Measurements from ENCODE around the gene EDA. TPM values are rescaled to one million over a fixed set of nuclear protein-coding genes. Genes with fewer than 3 reads are reported as not detected.

Gene EDA
- total RNA-seq, 5 donors from 2014 or later (not counting 1 experiment from before 2014, with no cell fraction given), result 5.0 to 12.1 (median 8.2) TPM

DNA sequence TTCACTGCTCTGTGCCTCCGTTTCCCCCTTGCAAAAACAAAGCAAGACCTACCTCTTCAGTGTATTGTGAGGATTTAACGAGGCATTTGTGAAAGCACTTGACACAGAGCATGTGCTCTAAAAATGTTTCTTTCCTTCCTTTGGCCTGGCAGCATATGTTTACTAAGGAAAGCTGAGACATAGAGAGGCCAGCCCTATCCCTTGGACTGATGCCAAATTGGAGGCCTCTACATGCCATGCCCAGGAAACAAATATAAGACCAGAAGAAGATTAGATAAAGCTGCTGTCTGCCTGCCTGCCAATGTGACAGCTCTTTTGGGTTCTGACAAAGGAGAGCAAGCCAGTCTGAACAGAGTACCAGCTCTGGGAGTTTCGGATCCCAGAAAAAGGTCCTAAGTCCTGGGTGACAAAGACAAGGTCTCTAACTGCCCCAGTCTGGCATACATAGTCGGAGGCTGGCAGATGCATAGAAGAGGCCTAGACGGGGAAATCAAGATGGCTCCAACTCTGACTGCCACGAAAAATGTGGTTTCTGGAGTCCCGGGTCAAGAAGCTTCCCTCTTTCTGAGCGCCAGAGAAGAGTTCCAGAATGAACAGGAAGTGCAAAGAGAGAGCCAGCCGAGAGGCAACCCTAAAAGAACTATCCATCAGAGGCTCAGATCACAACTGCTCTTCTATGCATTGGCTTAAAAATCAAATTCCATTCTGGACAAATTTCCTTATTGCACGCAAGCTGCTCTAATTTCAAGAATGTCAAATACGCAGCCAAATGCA, 472.1 kb downstream of the EDA start:
- Mint-ChIP-seq H3K27ac (no peak overlapping the region), H3K4me1 (peaks cover 0 to 2% (median 0%) of the 10 kb centered on the region in 3 donors), H3K36me3 (no peaks in the 10 kb centered on the region), H3K27me3 (peaks cover 0 to 14% of the 10 kb centered on the region in 2 donors), H3K9me3 (no peaks in the 10 kb centered on the region), H3K4me3 (no peak overlapping the region)
- 67% methylated on average over 3 of the region's 11 CpGs for WGBS (ENCODE audit: insufficient coverage)
- no peak overlapping the region for H3K4me3 ChIP-seq (ENCODE audit: control insufficient read depth in 1 of 2, extremely low read depth in 1 of 2, low read length in 1 of 2)
- H3K9me3 ChIP-seq, result no peaks in the 10 kb centered on the region
- no peak for ATAC-seq (replicated peaks in 1 of 4)
- H3K36me3 ChIP-seq (ENCODE audit: control insufficient read depth in 2 of 2, extremely low read depth in 1 of 2, insufficient read depth in 1 of 2, low read length in 1 of 2), result no peaks in the 10 kb centered on the region
- ChIA-PET POLR2A (interaction anchor here in 1 of 2 donors (0.6 kb wide), 1 partner anchor 771 kb away, joined by 3 read pairs; no protein-coding TSS in a partner anchor), CTCF (interaction anchor here in 1 of 2 donors (0.8 to 1.0 kb wide), 2 partner anchors 9 to 10 kb away, joined by 3 to 6 read pairs; no protein-coding TSS in a partner anchor)
- H3K27me3 ChIP-seq (replicated peaks in 1 of 2; ENCODE audit: control insufficient read depth in 2 of 2, extremely low read depth in 1 of 2, insufficient read depth in 2 of 2, low read length in 1 of 2), result no peaks in the 10 kb centered on the region
- H3K27ac ChIP-seq (ENCODE audit: low read length), result no peak overlapping the region
- H3K4me1 ChIP-seq (ENCODE audit: control insufficient read depth in 1 of 2, extremely low read depth in 1 of 2, insufficient read depth in 2 of 2, low read length in 2 of 2), result no peaks in the 10 kb centered on the region
- no peak for DNase-seq

DNA sequence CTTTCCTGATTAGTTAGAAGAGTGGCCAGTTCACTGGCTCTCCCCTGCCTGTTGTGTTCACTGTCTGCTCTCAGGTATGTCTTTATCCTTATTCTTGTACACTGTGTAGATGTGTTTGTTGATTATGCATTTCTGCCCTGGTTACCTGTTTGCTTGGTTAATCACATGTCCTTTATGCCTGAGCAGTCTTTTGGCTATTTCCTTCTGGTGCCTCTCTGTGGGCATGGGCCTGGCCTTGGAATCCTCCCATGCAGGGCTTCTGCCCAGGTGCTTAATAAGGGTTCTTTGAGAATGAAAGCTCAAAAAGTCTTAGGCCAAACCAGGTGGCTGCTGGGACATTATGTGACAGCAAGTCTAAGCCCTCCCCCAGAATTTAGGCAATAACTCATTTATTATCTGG, 472.8 kb downstream of the EDA start:
- peaks cover 0 to 2% (median 0%) of the 10 kb centered on the region in 3 donors for H3K4me1 Mint-ChIP-seq
- DNase-seq, result no peak
- Histone ChIP-seq H3K36me3 (ENCODE audit: control insufficient read depth in 2 of 2, extremely low read depth in 1 of 2, insufficient read depth in 1 of 2, low read length in 1 of 2) (no peaks in the 10 kb centered on the region), H3K27ac (ENCODE audit: low read length) (no peak overlapping the region), H3K4me3 (ENCODE audit: control insufficient read depth in 1 of 2, extremely low read depth in 1 of 2, low read length in 1 of 2) (no peak overlapping the region), H3K27me3 (replicated peaks in 1 of 2; ENCODE audit: control insufficient read depth in 2 of 2, extremely low read depth in 1 of 2, insufficient read depth in 2 of 2, low read length in 1 of 2) (no peaks in the 10 kb centered on the region), H3K9me3 (no peaks in the 10 kb centered on the region), H3K4me1 (ENCODE audit: control insufficient read depth in 1 of 2, extremely low read depth in 1 of 2, insufficient read depth in 2 of 2, low read length in 2 of 2) (no peaks in the 10 kb centered on the region)
- POLR2A ChIA-PET, result no interaction called here
- H3K36me3 Mint-ChIP-seq, result no peaks in the 10 kb centered on the region
- no peak for ATAC-seq (replicated peaks in 1 of 4)
- H3K4me3 Mint-ChIP-seq, result no peak overlapping the region
- H3K27me3 Mint-ChIP-seq, result peaks cover 0 to 18% of the 10 kb centered on the region in 2 donors
- no peak overlapping the region for H3K27ac Mint-ChIP-seq
- CTCF ChIA-PET, result no interaction called here
- H3K9me3 Mint-ChIP-seq, result no peaks in the 10 kb centered on the region

Other genes starting within 250 kb of the EDA start
- gene NALF2, start 111.8 kb upstream of the EDA start, total RNA-seq, result under 1 TPM; 0.13 to 0.23 (median 0.16) TPM